Measurements from ENCODE around the gene CALHM2. TPM values are rescaled to one million over a fixed set of nuclear protein-coding genes. Genes with fewer than 3 reads are reported as not detected.
A peak's percentile ranks its signal among the peaks of the same experiment; 100 is the strongest.

CALHM2 gene
- total and polyA plus RNA-seq, 4 donors, result 11.7 to 43.2 (median 25.0) TPM

DNA sequence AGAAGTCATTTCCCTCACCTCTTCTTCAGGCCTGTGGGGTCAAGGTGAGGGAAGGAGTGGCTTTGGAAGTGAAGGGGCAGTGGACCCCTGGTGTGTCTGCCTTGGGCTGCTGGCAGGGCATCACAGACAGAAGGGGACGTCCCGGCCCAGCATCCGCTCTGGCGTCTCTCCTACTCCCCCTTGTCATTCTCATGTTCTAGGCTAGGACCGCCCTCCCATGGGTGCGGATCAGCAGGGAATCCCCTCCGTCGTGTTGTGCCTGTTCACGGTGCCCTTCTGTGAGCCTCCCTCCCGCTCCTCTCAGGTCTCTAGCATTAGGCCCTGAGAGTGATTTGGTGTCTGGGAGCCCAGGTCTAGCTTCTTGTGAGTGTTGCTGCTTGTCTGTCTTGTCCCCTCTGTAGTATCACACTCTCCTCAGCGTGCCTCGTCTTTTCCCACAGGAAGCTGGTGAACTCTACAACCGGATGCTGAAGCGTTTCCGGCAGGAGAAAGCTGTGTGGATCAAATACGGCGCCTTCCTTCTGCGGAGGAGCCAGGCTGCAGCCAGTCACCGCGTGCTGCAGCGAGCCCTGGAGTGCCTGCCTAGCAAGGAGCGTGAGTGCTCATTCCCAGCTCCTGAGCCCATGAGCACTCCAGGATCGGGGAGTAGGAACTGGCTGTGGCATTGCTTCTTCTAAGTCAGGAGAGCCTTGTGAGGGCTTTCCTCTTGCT is 8.5 kb downstream of the CALHM2 start:
- H3K4me3 ChIP-seq, result no peak overlapping the region
- TF ChIP-seq, protein P1, sequence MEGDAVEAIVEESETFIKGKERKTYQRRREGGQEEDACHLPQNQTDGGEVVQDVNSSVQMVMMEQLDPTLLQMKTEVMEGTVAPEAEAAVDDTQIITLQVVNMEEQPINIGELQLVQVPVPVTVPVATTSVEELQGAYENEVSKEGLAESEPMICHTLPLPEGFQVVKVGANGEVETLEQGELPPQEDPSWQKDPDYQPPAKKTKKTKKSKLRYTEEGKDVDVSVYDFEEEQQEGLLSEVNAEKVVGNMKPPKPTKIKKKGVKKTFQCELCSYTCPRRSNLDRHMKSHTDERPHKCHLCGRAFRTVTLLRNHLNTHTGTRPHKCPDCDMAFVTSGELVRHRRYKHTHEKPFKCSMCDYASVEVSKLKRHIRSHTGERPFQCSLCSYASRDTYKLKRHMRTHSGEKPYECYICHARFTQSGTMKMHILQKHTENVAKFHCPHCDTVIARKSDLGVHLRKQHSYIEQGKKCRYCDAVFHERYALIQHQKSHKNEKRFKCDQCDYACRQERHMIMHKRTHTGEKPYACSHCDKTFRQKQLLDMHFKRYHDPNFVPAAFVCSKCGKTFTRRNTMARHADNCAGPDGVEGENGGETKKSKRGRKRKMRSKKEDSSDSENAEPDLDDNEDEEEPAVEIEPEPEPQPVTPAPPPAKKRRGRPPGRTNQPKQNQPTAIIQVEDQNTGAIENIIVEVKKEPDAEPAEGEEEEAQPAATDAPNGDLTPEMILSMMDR (IDR thresholded peaks at IDR 0.05; ENCODE audit: control extremely low read depth, extremely low read depth), result no peak
- ATAC-seq (ENCODE audit: insufficient read depth, low FRiP score) (no peak), DNase-seq (no peak)
- no peak overlapping the region for H3K9ac ChIP-seq (ENCODE audit: insufficient read depth in 1 of 2, low read length in 2 of 2)
- no peaks in the 10 kb centered on the region for H3K27me3 ChIP-seq (ENCODE audit: control insufficient read depth in 3 of 3, insufficient read depth in 3 of 3, low read length in 2 of 3)
- peaks cover 0 to 22% (median 0%) of the 10 kb centered on the region in 5 donors for H3K4me1 ChIP-seq (ENCODE audit: control insufficient read depth in 5 of 5, insufficient read depth in 5 of 5, low read length in 5 of 5)
- 84 to 92% methylated on average over 23 of the region's 23 CpGs for WGBS, 2 donors
- H3K9me3 ChIP-seq (ENCODE audit: control insufficient read depth in 4 of 4, insufficient read depth in 3 of 4, low read length in 3 of 4), result no peaks in the 10 kb centered on the region
- H3K36me3 ChIP-seq (ENCODE audit: control insufficient read depth in 4 of 4, insufficient read depth in 4 of 4, low read length in 4 of 4), result peaks cover 14 to 65% (median 32%) of the 10 kb centered on the region in 4 donors
- peak overlapping the region in 1 of 2 donors; percentile 26 for H3K27ac ChIP-seq (ENCODE audit: low read depth in 1 of 2, low read length in 1 of 2)

DNA sequence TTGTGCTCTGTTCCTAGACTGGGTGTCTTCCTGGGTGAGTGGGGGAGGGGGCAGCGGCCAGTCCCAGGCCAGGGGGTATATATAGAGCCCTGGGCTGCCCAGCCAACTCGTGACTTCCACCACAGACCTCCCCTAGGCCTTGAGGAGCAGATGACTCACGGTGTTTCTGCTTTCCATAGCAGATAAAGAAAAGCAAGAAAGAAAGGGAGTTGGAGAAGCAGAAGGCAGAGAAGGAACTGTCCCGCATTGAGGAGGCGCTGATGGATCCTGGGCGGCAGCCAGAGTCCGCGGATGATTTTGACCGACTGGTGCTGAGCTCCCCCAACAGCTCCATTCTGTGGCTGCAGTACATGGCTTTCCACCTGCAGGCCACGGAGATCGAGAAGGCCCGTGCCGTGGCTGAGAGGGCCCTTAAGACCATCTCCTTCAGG is 10.1 kb downstream of the CALHM2 start:
- Histone ChIP-seq H3K4me1 (ENCODE audit: control insufficient read depth in 5 of 5, insufficient read depth in 5 of 5, low read length in 5 of 5) (peaks cover 0 to 15% (median 0%) of the 10 kb centered on the region in 5 donors), H3K9me3 (ENCODE audit: control insufficient read depth in 4 of 4, insufficient read depth in 3 of 4, low read length in 3 of 4) (no peaks in the 10 kb centered on the region), H3K4me3 (no peak overlapping the region), H3K27me3 (ENCODE audit: control insufficient read depth in 3 of 3, insufficient read depth in 3 of 3, low read length in 2 of 3) (no peaks in the 10 kb centered on the region), H3K36me3 (ENCODE audit: control insufficient read depth in 4 of 4, insufficient read depth in 4 of 4, low read length in 4 of 4) (peaks cover 21 to 65% (median 36%) of the 10 kb centered on the region in 4 donors), H3K27ac (ENCODE audit: low read depth in 1 of 2, low read length in 1 of 2) (peak overlapping the region in 1 of 2 donors; percentile 4), H3K9ac (ENCODE audit: insufficient read depth in 1 of 2, low read length in 2 of 2) (no peak overlapping the region)
- DNase-seq, result peak in 1 of 3 donors; percentile 14
- TF ChIP-seq, protein P1 (IDR thresholded peaks at IDR 0.05; ENCODE audit: control extremely low read depth, extremely low read depth), result no peak
- no peak for ATAC-seq (ENCODE audit: insufficient read depth, low FRiP score)
- WGBS, 2 donors, result 81 to 93% methylated on average over 13 of the region's 13 CpGs

DNA sequence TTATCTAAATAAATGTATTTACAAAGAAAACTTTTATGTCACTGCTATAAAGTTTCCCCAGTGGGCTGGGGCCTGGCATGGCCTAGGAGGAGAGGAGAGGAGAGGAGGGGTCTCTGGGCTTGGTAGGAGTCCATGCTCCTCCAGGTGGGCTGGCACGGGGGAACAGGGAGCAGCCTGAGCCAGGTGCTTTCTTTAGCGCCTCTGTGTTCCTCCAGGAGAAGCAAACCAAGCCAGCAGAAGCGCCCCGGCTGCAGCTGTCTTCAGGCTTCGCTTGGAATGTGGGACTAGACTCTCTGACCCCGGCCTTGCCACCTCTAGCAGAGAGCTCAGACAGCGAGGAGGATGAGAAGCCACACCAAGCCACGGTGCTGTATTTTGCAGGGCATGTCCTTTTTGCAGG is 10.6 kb downstream of the CALHM2 start:
- DNase-seq (no peak), ATAC-seq (ENCODE audit: insufficient read depth, low FRiP score) (no peak)
- Histone ChIP-seq H3K27ac (ENCODE audit: low read depth in 1 of 2, low read length in 1 of 2) (no peak overlapping the region), H3K36me3 (ENCODE audit: control insufficient read depth in 4 of 4, insufficient read depth in 4 of 4, low read length in 4 of 4) (peaks cover 26 to 63% (median 40%) of the 10 kb centered on the region in 4 donors), H3K9ac (ENCODE audit: insufficient read depth in 1 of 2, low read length in 2 of 2) (no peak overlapping the region), H3K27me3 (ENCODE audit: control insufficient read depth in 3 of 3, insufficient read depth in 3 of 3, low read length in 2 of 3) (no peaks in the 10 kb centered on the region), H3K9me3 (ENCODE audit: control insufficient read depth in 4 of 4, insufficient read depth in 3 of 4, low read length in 3 of 4) (no peaks in the 10 kb centered on the region), H3K4me3 (no peak overlapping the region), H3K4me1 (ENCODE audit: control insufficient read depth in 5 of 5, insufficient read depth in 5 of 5, low read length in 5 of 5) (peaks cover 0 to 13% (median 0%) of the 10 kb centered on the region in 5 donors)
- 81 to 83% methylated on average over 8 of the region's 8 CpGs for whole genome bisulfite sequencing, 2 donors
- TF ChIP-seq, protein P1 (IDR thresholded peaks at IDR 0.05; ENCODE audit: control extremely low read depth, extremely low read depth), result no peak
